GM13977 (cell line): ENCODE results near the gene SLC39A5.
"Not testable (repeated sequence)": the region's sequence is repeated elsewhere in the genome, so short reads cannot be mapped to it uniquely, and the experiment has no call there.

Source experiments
- DNase-seq: peaks from one replicate; pipeline ENCODE4 v3.0.0; 2012; ENCODE audit warnings: low spot score
- in situ Hi-C: fragments of 300-500 bp; cut with MboI; formaldehyde crosslinking; loops from one replicate; pipeline ENCODE4 v1.12.0; 2022; ENCODE audit warnings: low sequenced_read_pairs, low pct_unique_long_range_greater_than_20kb, mixed read lengths, inconsistent platforms; ENCODE audit not compliant: unreplicated experiment
- TF ChIP-seq, protein P1 (sequence below): IDR thresholded peaks from 2 replicates; pipeline ENCODE4 v1.5.1; 2012; ENCODE audit warnings: mild to moderate bottlenecking, control low read depth; ENCODE audit not compliant: insufficient read depth; ENCODE audit errors: extremely low read depth, missing control alignments

Gene SLC39A5

GRCh38 chr12:56190695-56191155 lies 39.1 kb upstream of the SLC39A5 start:
- TF ChIP-seq, protein P1, sequence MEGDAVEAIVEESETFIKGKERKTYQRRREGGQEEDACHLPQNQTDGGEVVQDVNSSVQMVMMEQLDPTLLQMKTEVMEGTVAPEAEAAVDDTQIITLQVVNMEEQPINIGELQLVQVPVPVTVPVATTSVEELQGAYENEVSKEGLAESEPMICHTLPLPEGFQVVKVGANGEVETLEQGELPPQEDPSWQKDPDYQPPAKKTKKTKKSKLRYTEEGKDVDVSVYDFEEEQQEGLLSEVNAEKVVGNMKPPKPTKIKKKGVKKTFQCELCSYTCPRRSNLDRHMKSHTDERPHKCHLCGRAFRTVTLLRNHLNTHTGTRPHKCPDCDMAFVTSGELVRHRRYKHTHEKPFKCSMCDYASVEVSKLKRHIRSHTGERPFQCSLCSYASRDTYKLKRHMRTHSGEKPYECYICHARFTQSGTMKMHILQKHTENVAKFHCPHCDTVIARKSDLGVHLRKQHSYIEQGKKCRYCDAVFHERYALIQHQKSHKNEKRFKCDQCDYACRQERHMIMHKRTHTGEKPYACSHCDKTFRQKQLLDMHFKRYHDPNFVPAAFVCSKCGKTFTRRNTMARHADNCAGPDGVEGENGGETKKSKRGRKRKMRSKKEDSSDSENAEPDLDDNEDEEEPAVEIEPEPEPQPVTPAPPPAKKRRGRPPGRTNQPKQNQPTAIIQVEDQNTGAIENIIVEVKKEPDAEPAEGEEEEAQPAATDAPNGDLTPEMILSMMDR, result no peak
- in situ Hi-C loops, result no loop called here
- DNase-seq, result no peak

GRCh38 chr12:56192582-56192981 lies 37.3 kb upstream of the SLC39A5 start:
- in situ Hi-C loops, result no loop called here
- TF ChIP-seq, protein P1, result no peak

DNA sequence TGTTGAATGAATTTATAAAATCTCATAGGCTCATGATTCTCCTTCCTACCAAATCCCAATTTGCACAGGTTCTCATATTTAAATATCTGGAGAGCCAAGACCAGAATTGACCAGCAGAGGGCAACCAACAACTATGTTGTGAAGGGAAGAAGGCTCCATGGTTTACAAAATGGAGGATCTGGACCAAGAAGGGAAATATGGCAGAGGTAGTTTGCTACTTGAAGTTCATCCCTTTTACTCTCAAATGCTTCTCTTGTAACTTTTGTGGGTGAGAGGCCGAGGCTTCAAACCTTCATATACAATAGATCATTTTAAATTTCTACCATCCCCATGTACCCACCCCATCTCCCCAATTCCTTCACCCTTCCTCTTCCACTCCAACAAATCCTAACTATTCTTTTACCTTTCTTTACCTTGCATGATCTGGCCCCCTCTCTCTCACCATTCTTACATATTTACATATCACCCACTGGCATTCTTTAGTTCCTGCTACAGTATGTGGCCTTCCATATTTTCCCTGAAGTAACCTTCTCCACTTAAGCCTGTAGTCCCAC lies 36.7 kb upstream of the SLC39A5 start:
- TF ChIP-seq, protein P1, result peak; percentile 80
- peak; percentile 82 for DNase-seq
- in situ Hi-C loops, result no loop called here

More at GRCh38 chr12:56192582-56192981, 37.3 kb upstream of the SLC39A5 start:
- DNase-seq, result no peak

DNA sequence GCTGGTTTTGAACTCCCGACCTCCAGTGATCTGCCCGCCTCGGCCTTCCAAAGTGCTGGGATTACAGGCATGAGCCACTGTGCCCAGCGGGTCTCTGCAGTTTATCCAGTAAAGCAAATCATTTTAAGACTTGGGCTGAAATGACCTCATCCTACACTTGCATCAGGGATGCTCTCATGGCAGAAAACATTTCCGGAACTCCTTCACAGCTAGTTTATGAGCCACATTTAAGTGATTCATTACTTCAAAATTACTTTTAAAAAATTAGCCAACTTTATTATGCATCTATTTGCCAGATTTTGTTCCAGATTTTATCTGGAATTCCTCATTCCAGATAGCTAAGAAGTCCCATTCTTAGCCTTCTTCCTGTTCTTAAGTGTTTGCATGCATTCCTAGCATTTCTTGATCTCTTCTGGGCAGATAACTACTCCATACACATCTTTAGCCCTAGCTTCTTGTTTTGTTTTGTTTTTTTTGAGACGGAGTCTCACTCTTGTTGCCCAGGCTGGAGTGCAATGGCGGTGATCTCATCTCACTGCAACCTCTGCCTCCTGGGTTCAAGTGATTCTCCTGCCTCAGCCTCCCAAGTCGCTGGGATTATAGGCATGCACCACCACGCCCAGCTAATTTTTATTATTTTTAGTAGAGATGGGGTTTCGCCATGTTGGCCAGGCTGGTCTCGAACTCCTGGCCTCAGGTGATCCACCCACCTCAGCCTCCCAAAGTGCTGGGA lies 32.9 kb upstream of the SLC39A5 start:
- in situ Hi-C loops, DNase-seq: not testable (repeated sequence)

GRCh38 chr12:56197921-56198635 lies 31.8 kb upstream of the SLC39A5 start:
- no peak for DNase-seq
- in situ Hi-C loops, result no loop called here
- TF ChIP-seq, protein P1, result no peak

- TF ChIP-seq, protein P1, result no peak
- DNase-seq, result no peak
- in situ Hi-C loops, result no loop called here
These were observed 31.0 kb upstream of the SLC39A5 start for GRCh38 chr12:56198836-56199235.

DNA sequence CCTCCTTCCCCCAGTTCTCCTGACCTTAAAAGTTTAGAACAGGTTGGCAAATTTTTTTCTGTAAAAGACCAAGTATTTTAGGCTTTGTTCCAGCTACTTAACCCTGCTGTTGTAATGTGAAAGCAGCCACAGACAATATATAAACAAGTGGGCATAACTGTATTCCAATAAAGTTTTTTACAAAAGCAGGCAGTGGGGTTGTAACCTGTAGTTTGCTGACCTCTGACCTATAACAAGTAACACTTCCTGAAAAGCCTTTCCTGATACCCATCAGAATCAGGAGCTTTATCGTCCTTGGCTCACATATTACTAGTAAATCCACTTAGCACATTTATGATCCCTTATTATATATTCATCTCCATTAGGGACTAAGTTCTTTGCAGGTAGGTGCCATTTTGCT lies 27.5 kb upstream of the SLC39A5 start:
- in situ Hi-C loops, result no loop called here
- no peak for DNase-seq
- TF ChIP-seq, protein P1, result no peak
